ENCODE data around the gene SEMA6B. TPM values are rescaled to one million over a fixed set of nuclear protein-coding genes. Genes with fewer than 3 reads are reported as not detected.

Gene SEMA6B
- polyA plus RNA-seq, 1 of the 3 experiments (the other 2 are of a cell fraction): 3.7 TPM

- Histone ChIP-seq H3K4me2 (no peak within 1 kb of the TSS), H3K79me2 (ENCODE audit: insufficient read depth) (no peaks in the 10 kb centered on the region), H4K20me1 (ENCODE audit: insufficient read depth) (no peaks in the 10 kb centered on the region), H3K27ac (ENCODE audit: low read depth in 2 of 2, low read length in 1 of 2) (no peak within 1 kb of the TSS), H3F3A (replicated peaks; ENCODE audit: insufficient read depth) (no peaks in the 10 kb centered on the region), H3K4me3 (ENCODE audit: low read depth in 2 of 2, low read length in 1 of 2) (no peak within 1 kb of the TSS), H3K9ac (no peak within 1 kb of the TSS), H3K27me3 (ENCODE audit: insufficient read depth) (no peaks in the 10 kb centered on the region; the same call in 1 of the 2 replicates), H2AFZ (ENCODE audit: low read depth) (no peak within 1 kb of the TSS), H3K9me3 (no peaks in the 10 kb centered on the region), H3K9me2 (no peaks in the 10 kb centered on the region), H3K4me1 (ENCODE audit: control insufficient read depth in 1 of 2, insufficient read depth in 2 of 2, low read depth in 1 of 2, low read length in 1 of 2) (peaks cover 0 to 10% of the 10 kb centered on the region in 2 experiments; a peak in 2 of 4 replicates), H3K36me3 (replicated peaks in 1 of 2; ENCODE audit: control insufficient read depth in 1 of 2, insufficient read depth in 2 of 2, low read length in 1 of 2) (no peaks in the 10 kb centered on the region)
- ChIA-PET POLR2A (no interaction called here), CTCF (interaction anchor here (0.6 to 3.6 kb wide), 9 partner anchors 7 to 320 kb away, joined by 3 to 53 read pairs (median 3); partner anchors contain the start of gene FEM1A)
- DNase-seq: no peak
- TF ChIP-seq, protein P1, sequence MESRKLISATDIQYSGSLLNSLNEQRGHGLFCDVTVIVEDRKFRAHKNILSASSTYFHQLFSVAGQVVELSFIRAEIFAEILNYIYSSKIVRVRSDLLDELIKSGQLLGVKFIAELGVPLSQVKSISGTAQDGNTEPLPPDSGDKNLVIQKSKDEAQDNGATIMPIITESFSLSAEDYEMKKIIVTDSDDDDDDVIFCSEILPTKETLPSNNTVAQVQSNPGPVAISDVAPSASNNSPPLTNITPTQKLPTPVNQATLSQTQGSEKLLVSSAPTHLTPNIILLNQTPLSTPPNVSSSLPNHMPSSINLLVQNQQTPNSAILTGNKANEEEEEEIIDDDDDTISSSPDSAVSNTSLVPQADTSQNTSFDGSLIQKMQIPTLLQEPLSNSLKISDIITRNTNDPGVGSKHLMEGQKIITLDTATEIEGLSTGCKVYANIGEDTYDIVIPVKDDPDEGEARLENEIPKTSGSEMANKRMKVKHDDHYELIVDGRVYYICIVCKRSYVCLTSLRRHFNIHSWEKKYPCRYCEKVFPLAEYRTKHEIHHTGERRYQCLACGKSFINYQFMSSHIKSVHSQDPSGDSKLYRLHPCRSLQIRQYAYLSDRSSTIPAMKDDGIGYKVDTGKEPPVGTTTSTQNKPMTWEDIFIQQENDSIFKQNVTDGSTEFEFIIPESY (IDR thresholded peaks at IDR 0.05; ENCODE audit: borderline replicate concordance, low read depth): no peak
- TF ChIP-seq USF2 (IDR thresholded peaks at IDR 0.05; ENCODE audit: borderline replicate concordance, low read depth, low read length) (no peak), TCF12 (IDR thresholded peaks at IDR 0.05) (no peak), JUND (IDR thresholded peaks at IDR 0.05) (no peak), POLR2AphosphoS5 (IDR thresholded peaks at IDR 0.05; ENCODE audit: low read depth, low read length) (no peak), GABPA (IDR thresholded peaks at IDR 0.05; ENCODE audit: low read depth) (no peak), NRF1 (IDR thresholded peaks at IDR 0.05; ENCODE audit: low read depth, low read length) (no peak), CHD2 (IDR thresholded peaks at IDR 0.05; ENCODE audit: low read length, partially characterized antibody) (no peak), SIN3A (IDR thresholded peaks at IDR 0.05; ENCODE audit: borderline replicate concordance, low read depth, low read length) (no peak), CTCF (IDR thresholded peaks at IDR 0.05) (no peak), EZH2phosphoT487 (IDR thresholded peaks at IDR 0.05; ENCODE audit: borderline replicate concordance, low read depth) (no peak), RAD21 (IDR thresholded peaks at IDR 0.05; ENCODE audit: low read length) (no peak), TAF1 (IDR thresholded peaks at IDR 0.05; ENCODE audit: borderline replicate concordance, low read depth, low read length) (no peak), MAX (IDR thresholded peaks at IDR 0.05; ENCODE audit: low read depth) (no peak), TEAD4 (IDR thresholded peaks at IDR 0.05; ENCODE audit: borderline replicate concordance, insufficient read depth) (no peak), RXRA (IDR thresholded peaks at IDR 0.05; ENCODE audit: borderline replicate concordance, low read depth) (no peak), NFIC (IDR thresholded peaks at IDR 0.05; ENCODE audit: borderline replicate concordance) (no peak)
- TF ChIP-seq, protein P2, sequence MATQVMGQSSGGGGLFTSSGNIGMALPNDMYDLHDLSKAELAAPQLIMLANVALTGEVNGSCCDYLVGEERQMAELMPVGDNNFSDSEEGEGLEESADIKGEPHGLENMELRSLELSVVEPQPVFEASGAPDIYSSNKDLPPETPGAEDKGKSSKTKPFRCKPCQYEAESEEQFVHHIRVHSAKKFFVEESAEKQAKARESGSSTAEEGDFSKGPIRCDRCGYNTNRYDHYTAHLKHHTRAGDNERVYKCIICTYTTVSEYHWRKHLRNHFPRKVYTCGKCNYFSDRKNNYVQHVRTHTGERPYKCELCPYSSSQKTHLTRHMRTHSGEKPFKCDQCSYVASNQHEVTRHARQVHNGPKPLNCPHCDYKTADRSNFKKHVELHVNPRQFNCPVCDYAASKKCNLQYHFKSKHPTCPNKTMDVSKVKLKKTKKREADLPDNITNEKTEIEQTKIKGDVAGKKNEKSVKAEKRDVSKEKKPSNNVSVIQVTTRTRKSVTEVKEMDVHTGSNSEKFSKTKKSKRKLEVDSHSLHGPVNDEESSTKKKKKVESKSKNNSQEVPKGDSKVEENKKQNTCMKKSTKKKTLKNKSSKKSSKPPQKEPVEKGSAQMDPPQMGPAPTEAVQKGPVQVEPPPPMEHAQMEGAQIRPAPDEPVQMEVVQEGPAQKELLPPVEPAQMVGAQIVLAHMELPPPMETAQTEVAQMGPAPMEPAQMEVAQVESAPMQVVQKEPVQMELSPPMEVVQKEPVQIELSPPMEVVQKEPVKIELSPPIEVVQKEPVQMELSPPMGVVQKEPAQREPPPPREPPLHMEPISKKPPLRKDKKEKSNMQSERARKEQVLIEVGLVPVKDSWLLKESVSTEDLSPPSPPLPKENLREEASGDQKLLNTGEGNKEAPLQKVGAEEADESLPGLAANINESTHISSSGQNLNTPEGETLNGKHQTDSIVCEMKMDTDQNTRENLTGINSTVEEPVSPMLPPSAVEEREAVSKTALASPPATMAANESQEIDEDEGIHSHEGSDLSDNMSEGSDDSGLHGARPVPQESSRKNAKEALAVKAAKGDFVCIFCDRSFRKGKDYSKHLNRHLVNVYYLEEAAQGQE (IDR thresholded peaks at IDR 0.05; ENCODE audit: low read depth, low read length): no peak
- 55% methylated on average over 9 of the region's 14 CpGs for WGBS (ENCODE audit: low lambda C conversion rate)
Measured at GRCh38 chr19:4539693-4540581, 19.5 kb downstream of the SEMA6B start, which contains the start of gene LRG1. LRG1 (minus strand) TSS chr19:4540036; CDS start chr19:4540013, 23 bp downstream.
